Adrenal gland (tissue), 12 donors: ENCODE results near the gene ZNF334. TPM values are rescaled to one million over a fixed set of nuclear protein-coding genes. Genes with fewer than 3 reads are reported as not detected.

ENCODE experiments used
- DNase-seq, 7 donors: peaks; one replicate each; pipeline ENCODE4 v3.0.0-alpha.2; 2019 to 2020
- H3K27ac ChIP-seq, 5 donors: fragments of 200-600 bp; sonication (generic) in 4 of 5; 1 replicate in 3 of 5; 2 replicates in 2 of 5; pipeline versions ENCODE4 v1.5.1 to v1.8.0; 2016 to 2020; ENCODE audit warnings: mild to moderate bottlenecking in 1 of 5
- H3K27me3 ChIP-seq: fragments of 200-600 bp; 2 replicates; pipeline ENCODE4 v1.8.0; 2021
- H3K36me3 ChIP-seq, 2 donors: fragments of 200-600 bp; replicated peaks in 1 of 2; 1 replicate in 1 of 2; 2 replicates in 1 of 2; pipeline versions ENCODE4 v1.5.1 to v1.8.0; 2018 to 2022
- H3K4me1 ChIP-seq, 2 donors: fragments of 200-600 bp; replicated peaks in 1 of 2; 1 replicate in 1 of 2; 2 replicates in 1 of 2; pipeline versions ENCODE4 v1.5.1 to v1.8.0; 2018 to 2021
- H3K4me3 ChIP-seq, 4 donors: fragments of 200-600 bp; sonication (generic) in 3 of 4; one replicate each; pipeline ENCODE4 v1.5.1; 2016 to 2018
- H3K9me3 ChIP-seq, 3 donors: fragments of 200-600 bp; sonication (generic) in 1 of 3; replicated peaks in 1 of 3; 1 replicate in 2 of 3; 2 replicates in 1 of 3; pipeline versions ENCODE4 v1.5.1 to v1.8.0; 2016 to 2021
- POLR2A ChIP-seq, 2 donors: fragments of 450-650 bp; IDR thresholded peaks; one replicate each; pipeline ENCODE4 v1.6.1; 2017; ENCODE audit warnings: antibody characterized with exemption in 2 of 2, mild to moderate bottlenecking in 2 of 2, moderate library complexity in 1 of 2
- WGBS, 4 donors: extraction: QIAGEN DNeasy Blood & Tissue Kit in 2 of 4; methylation state at CpG; one replicate each; pipeline versions ENCODE4 v1.1.5 to v1.1.7; 2013 to 2017; 5-methylcytosine and 5-hydroxymethylcytosine counted together
- intact Hi-C, 2 donors: fragments of 100-400 bp; cut with DNase I; formaldehyde crosslinking; loops; one replicate each; pipeline versions ENCODE4 v1.14.1 to v1.15.0; 2022 to 2023
- polyA plus RNA-seq, 3 donors: library from polyadenylated mRNA; stranded (reverse); fragments of 200-250 nt in 2 of 3; fragments of 350-450 nt in 1 of 3; fragmentation: Illumina TruSeq in 1 of 3; extraction: RNeasy Lipid Tissue Mini Kit (QIAGEN cat#74804) in 1 of 3; gene quantifications; one replicate each; pipeline ENCODE4 v1.2.3, GENCODE V29; 2013 to 2014
- total RNA-seq, 9 donors: library from RNA; depleted of rRNA in 4 of 9; stranded (reverse); fragments of >200 nt in 4 of 9; fragments of 120-200 nt in 1 of 9; fragmentation: NEBNext Ultra II Directional in 1 of 9; extraction: Animal tissue kit (Norgen Biotek cat#: 25700) in 1 of 9; gene quantifications; one replicate each; pipeline versions ENCODE4 v1.1.0 to v1.2.4, GENCODE V29; 2013 to 2023
- TF ChIP-seq, protein P1 (sequence below), 6 experiments: fragments of 450-650 bp in 4 of 6; fragments of 200-600 bp in 2 of 6; sonication (generic) in 1 of 6; IDR thresholded peaks; 1 replicate in 5 of 6; 2 replicates in 1 of 6; pipeline versions ENCODE4 v1.5.1 to v1.8.0; 2016 to 2021; ENCODE audit warnings: antibody characterized with exemption in 6 of 6, mild to moderate bottlenecking in 2 of 6, moderate library complexity in 1 of 6
- donor health status: healthy with polysubstance abuse.
- donor health status: Bipolar disorder and iron deficiency.
- donor health status: DM: yes; HTN: yes; CAD: no.
- donor health status: DM: no; HTN: no; CAD: no.
- donor health status: DM: no; HTN: no; CAD: no.
- donor health status: DM: yes; HTN: yes; CAD: no.

The ZNF334 gene
- total and polyA plus RNA-seq, 12 donors, result 1.0 to 22.2 (median 7.2) TPM

DNA sequence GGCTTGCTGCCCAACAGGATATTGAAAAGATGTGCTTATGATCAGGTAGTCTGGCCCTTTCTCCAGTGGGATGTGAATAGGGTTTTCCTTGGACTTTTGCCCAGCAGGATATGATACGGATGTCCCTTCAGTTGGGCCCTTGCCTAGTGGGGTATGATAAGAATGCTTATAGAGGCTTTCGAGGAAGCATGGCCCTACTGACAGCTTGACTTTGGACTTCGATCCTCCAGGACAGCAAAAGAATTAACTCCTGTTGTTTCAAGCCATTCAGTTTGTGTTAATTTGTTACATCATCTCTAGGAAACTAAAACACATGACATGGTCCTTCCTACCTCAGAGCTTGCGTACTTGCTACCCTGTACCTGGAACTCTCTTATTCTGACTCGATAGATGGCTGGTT, 9.7 kb upstream of the ZNF334 start:
- WGBS, 4 donors, result 55 to 66% (median 63%) methylated on average over 5 of the region's 5 CpGs
- Histone ChIP-seq H3K27ac (no peak overlapping the region), H3K27me3 (peaks cover under 1% of the 10 kb centered on the region), H3K9me3 (no peaks in the 10 kb centered on the region), H3K36me3 (no peaks in the 10 kb centered on the region), H3K4me1 (no peaks in the 10 kb centered on the region), H3K4me3 (no peak overlapping the region)
- DNase-seq, result no peak
- intact Hi-C loops, result loop anchor here in 1 of 2 donors (5.0 kb wide), 1 partner anchor 159 kb away; no protein-coding TSS in a partner anchor
- no peak for TF ChIP-seq POLR2A (IDR thresholded peaks at IDR 0.05)
- TF ChIP-seq, protein P1, sequence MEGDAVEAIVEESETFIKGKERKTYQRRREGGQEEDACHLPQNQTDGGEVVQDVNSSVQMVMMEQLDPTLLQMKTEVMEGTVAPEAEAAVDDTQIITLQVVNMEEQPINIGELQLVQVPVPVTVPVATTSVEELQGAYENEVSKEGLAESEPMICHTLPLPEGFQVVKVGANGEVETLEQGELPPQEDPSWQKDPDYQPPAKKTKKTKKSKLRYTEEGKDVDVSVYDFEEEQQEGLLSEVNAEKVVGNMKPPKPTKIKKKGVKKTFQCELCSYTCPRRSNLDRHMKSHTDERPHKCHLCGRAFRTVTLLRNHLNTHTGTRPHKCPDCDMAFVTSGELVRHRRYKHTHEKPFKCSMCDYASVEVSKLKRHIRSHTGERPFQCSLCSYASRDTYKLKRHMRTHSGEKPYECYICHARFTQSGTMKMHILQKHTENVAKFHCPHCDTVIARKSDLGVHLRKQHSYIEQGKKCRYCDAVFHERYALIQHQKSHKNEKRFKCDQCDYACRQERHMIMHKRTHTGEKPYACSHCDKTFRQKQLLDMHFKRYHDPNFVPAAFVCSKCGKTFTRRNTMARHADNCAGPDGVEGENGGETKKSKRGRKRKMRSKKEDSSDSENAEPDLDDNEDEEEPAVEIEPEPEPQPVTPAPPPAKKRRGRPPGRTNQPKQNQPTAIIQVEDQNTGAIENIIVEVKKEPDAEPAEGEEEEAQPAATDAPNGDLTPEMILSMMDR (IDR thresholded peaks at IDR 0.05), result no peak

DNA sequence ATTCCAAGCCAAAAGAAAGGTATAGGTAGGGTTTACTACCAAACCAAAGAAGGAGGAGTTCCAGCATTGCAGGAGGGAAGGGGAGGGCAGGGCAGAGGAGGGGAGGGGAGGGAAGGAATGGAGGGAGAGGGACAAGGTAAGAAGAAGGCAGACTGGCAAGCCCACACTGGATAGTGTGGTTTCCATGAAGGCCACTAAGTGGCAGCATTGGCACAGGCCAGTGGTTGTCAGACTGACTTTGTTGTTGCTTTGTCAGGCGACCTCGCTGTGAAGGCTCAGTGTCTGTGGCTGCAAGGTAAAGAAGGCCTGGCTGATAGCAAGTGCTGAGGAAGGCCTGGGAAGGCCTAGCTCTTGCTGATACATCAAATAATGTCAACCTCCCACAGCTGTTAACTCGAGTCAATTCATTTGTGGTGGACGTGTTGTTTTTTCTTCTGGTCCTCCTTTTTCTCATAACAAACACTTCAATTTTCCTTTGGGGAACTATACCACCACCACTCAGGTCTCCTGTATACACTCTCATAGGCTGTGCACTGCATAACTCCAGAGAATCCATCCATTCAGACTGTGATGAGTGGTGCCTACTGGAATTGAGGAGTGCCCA, 7.7 kb upstream of the ZNF334 start:
- peak; percentile 63 to 89 (median 78) for DNase-seq
- Histone ChIP-seq H3K36me3 (no peaks in the 10 kb centered on the region), H3K27ac (no peak overlapping the region), H3K4me3 (no peak overlapping the region), H3K27me3 (peaks cover 10% of the 10 kb centered on the region), H3K4me1 (no peaks in the 10 kb centered on the region), H3K9me3 (no peaks in the 10 kb centered on the region)
- 20 to 29% (median 25%) methylated on average over 4 of the region's 4 CpGs for WGBS, 4 donors
- TF ChIP-seq, protein P1 (IDR thresholded peaks at IDR 0.05), result peak; percentile 52 to 91 (median 78)
- no peak for TF ChIP-seq POLR2A (IDR thresholded peaks at IDR 0.05)
- intact Hi-C loops, result loop anchor here in 1 of 2 donors (5.0 kb wide), 1 partner anchor 161 kb away; no protein-coding TSS in a partner anchor

DNA sequence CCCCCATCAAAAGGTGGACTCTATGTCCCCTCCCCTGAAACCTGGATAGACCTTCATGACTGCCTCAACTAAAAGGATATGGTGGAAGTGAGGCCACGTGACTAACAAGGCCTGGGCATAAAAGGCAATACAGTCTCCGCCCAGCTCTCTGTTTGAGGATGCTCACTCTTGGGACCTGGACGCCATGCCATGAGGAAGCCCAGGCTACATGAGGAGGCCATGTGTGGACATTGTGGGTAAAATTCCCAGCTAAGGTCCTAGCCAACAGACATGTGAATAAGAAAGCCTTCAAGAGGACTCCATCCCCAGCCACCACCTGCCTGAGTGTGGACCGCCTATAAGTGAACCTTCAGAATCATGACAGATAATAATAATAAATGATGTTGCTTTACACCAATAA, 7.2 kb upstream of the ZNF334 start:
- no peaks in the 10 kb centered on the region for H3K4me1 ChIP-seq
- intact Hi-C loops, result loop anchor here in 1 of 2 donors (5.0 kb wide), 1 partner anchor 162 kb away; no protein-coding TSS in a partner anchor
- no peaks in the 10 kb centered on the region for H3K9me3 ChIP-seq
- H3K36me3 ChIP-seq, result no peaks in the 10 kb centered on the region
- DNase-seq, result no peak
- no peak overlapping the region for H3K27ac ChIP-seq
- peaks cover 11% of the 10 kb centered on the region for H3K27me3 ChIP-seq
- no peak overlapping the region for H3K4me3 ChIP-seq
- TF ChIP-seq POLR2A (IDR thresholded peaks at IDR 0.05), result no peak
- TF ChIP-seq, protein P1 (IDR thresholded peaks at IDR 0.05), result no peak
- WGBS, 4 donors, result 73 to 87% (median 77%) methylated on average over 4 of the region's 4 CpGs

DNA sequence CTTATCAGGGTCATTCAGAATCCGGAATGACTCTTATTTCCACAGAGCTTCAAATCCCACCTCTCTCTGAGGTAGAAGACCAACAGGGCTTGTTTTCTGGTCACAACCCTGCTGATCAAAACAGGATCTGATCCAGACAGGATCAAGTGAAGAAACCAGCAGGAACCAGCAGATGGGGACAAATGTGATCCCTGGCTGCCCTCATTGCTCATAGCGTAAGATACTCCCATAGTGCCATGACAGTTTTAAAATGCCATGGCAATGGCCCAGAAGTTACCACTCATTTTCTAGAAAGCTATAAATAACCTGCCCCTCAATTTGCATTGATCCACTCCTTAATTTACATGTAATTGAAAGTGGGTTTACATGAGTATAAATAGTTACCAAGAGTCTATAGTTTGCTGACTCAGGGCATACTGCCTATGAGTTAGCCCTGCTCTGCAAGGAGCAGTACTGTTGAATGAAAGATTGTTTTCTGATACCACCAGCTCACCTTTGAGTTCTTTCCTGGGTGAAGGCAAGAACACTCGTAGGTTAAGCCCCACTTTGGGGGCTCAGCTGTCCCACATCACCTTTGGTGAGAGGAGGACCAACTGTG, 6.2 kb upstream of the ZNF334 start:
- H3K9me3 ChIP-seq, result no peaks in the 10 kb centered on the region
- no peak overlapping the region for H3K4me3 ChIP-seq
- DNase-seq, result no peak
- WGBS, 4 donors, result 63 to 73% (median 68%) methylated on average over 3 of the region's 3 CpGs
- intact Hi-C loops, result loop anchor here in 1 of 2 donors (5.0 kb wide), 1 partner anchor 163 kb away; no protein-coding TSS in a partner anchor
- H3K27me3 ChIP-seq, result peaks cover 15% of the 10 kb centered on the region
- TF ChIP-seq, protein P1 (IDR thresholded peaks at IDR 0.05), result no peak
- no peaks in the 10 kb centered on the region for H3K36me3 ChIP-seq
- no peak overlapping the region for H3K27ac ChIP-seq
- H3K4me1 ChIP-seq, result no peaks in the 10 kb centered on the region
